HG03196 (cell line): ENCODE results near the gene CLDN4.
A peak's percentile ranks its signal among the peaks of the same experiment; 100 is the strongest.
"Not testable (repeated sequence)": the region's sequence is repeated elsewhere in the genome, so short reads cannot be mapped to it uniquely, and the experiment has no call there.

ENCODE experiments used
- ATAC-seq: cut with Tn5 transposase; IDR thresholded peaks from one replicate; pipeline ENCODE4 v1.9.1; 2021; ENCODE audit not compliant: unreplicated experiment

Gene CLDN4

DNA sequence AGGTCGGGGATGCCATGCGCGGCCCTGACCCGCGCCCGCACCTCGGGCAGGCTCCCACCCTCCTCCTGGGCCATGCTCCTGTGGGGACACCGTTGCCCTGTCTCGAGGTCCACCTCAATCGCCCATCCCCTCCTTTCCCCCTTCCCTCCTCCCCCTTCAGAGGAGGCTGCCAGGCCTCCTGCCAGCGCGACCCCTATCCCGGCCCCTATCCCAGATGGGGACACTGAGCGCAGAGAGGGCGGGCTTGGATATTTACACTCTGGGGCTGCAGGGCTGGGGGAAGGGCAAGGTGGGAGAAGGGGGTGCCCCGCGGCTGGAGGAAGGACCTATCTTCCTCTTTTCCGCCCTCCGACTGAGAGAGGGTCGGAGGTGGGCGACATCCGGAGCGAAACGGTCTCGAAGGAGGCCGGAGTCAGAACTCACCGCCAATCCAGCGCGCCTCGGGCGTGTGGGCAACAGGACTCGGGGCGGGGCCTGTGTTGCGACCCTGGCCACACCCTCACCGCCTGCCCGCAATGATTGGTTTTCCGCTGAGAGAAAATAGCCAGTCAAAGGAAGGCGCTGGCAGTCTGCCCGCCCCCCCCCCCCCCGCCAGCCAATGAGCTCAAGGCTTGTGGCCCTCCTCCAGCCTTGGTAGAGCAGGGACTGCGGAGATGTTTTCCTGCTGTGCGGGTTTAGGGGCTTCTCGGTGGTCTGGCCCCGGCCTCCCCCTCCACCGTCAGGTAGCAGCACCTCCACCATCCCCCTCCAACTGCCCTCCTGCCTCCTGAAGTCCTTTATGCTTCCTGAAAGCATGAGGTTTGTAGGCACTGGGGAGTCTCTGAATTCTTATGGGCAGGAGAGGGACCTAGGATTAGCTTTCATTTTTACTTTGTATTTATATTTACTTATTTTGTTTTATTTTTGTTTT is 11.5 kb downstream of the CLDN4 start, which contains the start of gene METTL27:
TSS of gene METTL27 (minus strand) at position 450 of the 910 bp plus-strand sequence. CDS start at position 74, 376 bp downstream.
- peak; percentile 85 for ATAC-seq

DNA sequence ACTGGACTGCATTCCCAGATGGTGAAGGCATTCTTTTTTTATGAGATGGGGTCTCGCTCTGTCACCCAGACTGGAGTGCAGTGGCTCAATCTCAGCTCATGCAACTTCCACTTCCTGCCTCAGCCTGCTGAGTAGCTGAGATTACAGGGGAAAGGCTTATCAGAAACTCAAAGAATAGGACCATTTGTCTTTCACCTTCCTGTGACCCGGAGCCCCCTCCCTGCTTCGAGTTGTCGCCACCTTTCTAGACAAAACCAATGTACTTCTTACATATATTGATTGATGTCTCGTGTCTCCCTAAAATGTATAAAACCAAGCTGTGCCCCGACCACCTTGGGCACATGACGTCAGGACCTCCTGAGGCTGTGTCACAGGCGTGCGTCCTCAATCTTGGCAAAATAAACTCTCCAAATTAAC is 13.3 kb downstream of the CLDN4 start:
- no peak for ATAC-seq

DNA sequence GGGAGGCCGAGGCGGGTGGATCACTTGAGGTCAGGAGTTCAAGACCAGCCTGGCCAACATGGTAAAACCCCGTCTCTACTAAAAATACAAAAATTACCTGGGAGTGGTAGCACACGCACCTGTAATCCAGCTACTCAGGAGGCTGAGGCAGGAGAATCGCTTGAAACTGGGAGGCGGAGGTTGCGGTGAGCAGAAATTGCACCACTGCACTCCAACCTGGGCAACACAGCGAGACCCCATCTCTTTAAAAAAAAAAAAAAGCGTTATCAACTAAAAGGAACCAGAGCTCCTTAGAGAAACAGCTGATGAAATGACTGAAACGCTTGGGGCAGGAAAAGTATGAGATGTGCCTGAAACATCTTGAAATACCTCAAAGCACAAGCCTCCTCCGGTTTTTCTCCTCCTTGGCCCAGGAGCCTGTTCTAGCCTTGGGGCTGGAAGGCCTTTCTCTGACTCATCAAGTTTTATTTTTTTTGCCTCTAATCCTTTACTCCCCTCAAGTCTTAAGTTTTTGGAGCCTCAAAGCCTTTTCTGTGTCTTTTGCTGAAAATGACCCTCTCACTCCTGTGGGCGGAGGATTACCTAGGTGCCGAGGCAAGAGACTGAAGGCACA is 14.2 kb downstream of the CLDN4 start:
- ATAC-seq: no peak

DNA sequence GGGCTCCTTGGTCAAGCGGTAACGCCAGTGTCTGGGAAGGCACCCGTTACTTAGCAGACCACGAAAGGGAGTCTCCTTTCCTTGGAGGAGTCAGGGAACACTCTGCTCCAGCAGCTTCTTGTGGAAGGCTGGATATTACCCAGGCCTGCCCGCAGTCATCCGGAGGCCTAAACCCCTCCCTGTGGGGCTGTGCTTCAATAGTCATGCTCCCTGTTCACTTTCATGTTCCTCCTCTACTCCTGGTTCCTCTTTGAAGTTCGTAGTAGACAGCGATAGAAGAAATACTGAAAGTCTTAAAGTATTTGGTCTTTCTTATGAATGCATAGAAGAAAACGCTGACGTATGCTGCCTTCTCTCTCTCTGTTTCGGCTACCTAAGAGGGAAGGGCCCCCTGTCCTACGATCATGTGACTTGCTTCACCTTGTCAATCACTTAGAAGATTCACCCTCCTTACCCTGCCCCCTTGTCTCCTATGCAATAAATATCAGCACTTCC is 15.0 kb downstream of the CLDN4 start:
- not testable (repeated sequence) for ATAC-seq

DNA sequence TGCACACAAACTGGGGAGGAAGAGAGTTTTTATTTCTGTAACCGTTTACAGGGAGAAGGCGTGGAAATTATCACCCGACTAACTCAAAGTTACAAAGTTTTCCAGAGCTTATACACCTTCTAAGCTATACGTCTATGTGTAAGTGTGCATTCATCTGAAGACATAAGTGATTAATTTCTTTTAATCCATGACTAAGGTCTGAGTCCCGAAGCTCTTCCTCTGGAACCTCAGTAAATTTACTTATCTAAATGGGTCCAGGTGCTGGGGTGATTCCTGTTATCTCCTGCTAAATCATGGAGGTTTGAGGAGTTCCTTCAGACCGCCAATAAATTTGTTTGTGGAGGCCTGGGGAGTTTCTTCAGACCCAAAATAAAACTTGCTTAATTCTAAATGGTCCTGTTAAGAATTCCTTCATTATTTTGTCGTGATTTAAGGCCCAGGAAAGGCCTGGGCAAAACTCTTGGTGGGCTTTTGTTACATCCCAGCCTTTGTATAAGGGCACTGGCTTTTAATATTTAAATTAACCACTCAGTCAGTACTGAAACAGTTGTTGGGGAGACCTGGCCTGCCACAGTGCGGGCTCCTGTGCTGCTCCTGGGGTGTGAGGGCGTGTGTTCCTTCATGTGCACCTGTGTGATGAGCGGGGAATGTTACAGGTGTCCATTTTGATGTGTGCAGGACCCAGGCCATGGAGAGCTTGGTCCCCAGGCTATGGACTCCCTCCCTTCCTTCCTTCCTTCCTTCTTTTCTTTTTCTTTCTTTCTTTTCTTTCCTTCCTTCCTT is 17.3 kb downstream of the CLDN4 start:
- ATAC-seq: no peak

DNA sequence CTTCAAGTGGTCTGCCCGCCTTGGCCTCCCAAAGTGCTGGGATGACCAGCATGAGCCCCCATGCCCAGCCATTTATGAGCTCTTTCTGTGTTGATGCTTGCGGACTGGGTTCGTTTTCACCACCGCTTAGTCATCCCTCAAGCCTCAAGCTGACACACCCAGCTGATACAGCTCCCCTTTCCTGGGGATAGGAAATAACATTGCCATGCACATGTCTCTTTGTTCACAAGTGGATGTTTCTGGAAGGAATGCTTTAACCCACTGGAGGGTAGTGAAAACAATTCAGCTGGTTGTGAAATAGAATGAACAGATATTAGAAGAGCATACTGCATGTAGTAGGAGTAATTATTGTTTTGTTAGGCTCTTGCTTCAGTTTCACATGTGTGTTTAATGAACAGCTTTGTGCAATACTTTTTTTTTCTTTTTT is 20.0 kb downstream of the CLDN4 start:
- no peak for ATAC-seq

DNA sequence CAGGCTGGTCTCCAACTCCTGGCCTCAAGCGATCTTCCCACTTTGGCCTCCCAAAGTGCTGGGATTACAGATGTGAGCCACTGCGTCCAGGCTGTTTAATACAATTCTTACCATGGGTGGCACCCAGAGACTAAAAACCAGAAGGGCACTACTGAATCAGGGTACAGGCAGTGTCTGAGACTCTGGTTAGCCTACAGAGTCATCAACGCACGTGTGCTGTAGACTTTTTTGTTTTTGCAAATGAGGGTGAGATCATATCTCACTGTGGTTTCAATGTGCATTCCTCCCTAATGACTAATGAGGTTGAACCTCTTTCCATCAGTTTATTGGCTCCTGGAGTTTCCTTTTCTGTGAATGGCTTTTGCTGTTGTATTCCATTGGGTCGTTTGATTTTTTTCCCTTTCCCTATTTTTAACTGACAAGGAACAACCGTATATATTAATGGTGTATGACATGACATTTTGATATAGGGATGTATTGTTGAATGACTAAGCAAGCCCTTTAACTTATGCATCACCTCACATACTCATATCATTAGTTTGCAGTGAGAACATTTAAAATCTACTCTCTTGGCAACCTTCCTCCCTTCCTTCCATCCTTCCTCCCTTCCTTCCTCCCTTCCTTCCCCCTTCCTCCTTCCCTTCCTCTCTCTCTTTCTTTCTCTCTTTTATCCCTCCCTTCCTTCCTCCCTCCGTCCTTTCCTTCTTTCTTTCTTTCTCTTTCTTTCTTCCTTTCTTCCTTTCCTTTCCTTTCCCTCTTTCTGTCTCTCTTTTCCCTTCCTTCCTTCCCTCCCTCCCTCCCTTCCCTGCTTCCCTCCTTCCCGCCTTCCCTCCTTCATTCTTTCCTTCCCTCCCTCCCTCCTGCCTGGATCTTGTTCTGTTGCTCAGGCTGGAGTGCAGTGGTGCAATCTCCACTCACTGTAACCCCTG is 20.9 kb downstream of the CLDN4 start:
- peak; percentile 71 for ATAC-seq

DNA sequence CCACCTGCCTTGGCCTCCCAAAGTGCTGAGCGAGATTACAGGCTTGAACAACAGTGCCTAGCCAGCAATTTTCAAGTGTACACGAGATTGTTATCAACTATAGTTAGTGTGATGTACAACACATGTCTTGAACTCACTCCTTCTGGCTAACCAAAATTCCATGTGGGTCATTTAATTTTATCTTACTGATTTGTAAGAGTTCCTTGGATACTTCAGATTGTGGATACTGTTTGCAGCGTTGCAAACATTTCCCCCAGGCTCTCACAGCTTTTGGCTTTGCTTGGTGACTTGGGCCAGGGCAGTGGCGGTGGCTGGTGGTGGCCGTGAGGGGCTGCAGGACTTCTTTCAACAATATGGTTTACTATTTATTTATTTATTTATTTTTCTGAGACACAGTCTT is 21.7 kb downstream of the CLDN4 start:
- no peak for ATAC-seq

DNA sequence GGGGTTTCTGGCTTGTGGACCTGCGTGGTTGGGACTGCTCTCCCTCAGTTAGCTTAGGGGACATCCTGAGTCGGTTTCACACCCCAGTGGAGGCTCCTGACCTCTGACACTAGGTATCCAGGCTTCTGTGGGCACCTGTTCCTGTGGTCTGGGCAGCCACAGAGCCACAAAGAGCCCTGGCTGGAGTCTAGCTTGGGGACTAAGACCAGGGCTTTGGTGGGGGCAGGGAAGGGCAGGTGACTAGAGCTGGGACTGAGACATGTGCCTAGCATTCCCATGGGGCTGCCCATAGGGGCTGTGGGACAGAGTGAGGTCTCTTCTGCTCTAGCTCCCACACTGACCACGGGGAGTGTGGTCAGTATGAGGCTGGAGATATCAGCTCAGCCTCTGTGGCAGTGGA is 26.1 kb downstream of the CLDN4 start:
- ATAC-seq: no peak

DNA sequence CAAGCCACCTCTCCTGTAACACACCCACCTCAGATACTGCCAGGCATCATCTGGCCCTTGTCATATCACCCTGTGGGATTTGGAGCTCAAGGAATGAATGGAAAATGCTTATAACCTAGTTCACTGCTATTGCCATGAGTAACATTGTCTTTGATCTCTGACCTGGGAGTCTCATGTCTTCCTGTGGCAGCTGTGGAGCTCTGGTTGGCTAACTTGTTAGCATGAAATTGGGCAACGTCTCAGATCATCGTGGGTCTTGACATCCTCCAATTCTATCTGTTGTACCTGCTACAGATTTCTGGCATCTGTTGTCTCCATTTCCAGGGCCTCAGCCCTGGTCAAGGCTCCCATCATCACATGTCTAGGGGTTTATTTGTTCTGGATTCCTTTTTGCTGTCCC is 28.0 kb downstream of the CLDN4 start:
- no peak for ATAC-seq

DNA sequence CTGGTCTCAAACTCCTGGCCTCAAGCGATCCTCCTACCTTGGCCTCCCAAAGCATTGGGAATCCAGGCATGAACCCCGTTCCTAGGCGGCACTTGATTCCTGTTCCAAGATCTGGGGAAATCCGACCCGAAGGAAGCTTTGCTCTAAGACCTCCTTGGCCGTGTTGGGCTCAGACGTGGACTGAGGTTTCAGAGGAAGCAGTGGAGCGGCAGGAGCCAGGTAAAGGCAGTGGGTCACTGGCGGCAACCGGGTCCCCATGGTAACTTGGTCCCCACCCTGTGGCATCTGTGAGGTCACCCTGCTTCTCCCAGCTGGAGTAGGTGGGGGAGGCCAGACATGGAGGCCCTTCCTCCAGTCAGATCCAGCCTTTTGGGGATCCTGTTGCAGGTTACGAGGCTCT is 30.1 kb downstream of the CLDN4 start, which contains the start of gene TMEM270:
TSS of gene TMEM270 (plus strand) at position 301 of the 400 bp plus-strand sequence. CDS start at position 337, 36 bp downstream.
- ATAC-seq: no peak

DNA sequence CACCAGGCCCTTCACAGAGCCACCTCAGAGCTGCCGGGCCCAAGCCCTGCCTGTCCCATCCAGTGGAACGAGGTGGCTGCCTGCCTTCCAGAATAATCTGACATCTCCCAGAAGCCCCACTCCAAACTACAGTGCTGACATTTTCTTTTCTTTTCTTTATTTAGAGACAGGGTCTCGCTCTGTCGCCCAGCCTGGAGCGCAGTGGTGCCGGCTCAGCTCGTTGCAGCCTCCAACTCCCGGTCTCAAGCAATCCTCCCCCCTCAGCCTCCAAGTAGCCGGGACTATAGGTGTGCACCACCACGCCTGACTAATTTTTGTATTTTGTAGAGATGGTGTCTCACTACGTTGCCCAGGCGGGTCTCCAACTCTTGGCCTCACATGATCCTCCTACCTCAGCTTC is 30.5 kb downstream of the CLDN4 start:
- ATAC-seq: no peak

DNA sequence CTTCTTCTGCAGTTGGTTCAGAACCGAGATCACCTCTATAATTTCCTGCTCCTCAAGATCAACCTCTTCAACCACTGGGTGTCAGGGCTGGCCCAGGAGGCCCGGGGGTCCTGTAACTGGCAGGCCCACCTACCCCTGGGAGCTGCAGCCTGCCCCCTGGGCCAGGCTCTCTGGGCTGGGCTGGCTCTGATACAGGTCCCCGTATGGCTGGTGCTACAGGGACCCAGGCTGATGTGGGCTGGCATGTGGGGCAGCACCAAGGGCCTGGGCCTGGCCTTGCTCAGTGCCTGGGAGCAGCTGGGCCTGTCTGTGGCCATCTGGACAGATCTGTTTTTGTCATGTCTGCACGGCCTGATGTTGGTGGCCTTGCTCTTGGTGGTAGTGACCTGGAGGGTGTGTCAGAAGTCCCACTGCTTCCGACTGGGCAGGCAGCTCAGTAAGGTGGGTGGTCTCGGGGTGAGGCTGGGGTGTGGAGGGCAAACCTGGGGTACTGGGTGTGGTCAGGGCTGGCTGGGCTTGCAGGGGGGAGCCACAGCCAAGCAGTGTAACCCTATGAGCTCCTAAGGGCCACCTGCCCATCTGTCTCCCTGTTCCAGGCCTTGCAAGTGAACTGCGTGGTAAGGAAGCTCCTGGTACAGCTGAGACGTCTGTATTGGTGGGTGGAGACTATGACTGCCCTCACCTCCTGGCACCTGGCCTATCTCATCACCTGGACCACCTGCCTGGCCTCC is 34.4 kb downstream of the CLDN4 start:
- no peak for ATAC-seq

DNA sequence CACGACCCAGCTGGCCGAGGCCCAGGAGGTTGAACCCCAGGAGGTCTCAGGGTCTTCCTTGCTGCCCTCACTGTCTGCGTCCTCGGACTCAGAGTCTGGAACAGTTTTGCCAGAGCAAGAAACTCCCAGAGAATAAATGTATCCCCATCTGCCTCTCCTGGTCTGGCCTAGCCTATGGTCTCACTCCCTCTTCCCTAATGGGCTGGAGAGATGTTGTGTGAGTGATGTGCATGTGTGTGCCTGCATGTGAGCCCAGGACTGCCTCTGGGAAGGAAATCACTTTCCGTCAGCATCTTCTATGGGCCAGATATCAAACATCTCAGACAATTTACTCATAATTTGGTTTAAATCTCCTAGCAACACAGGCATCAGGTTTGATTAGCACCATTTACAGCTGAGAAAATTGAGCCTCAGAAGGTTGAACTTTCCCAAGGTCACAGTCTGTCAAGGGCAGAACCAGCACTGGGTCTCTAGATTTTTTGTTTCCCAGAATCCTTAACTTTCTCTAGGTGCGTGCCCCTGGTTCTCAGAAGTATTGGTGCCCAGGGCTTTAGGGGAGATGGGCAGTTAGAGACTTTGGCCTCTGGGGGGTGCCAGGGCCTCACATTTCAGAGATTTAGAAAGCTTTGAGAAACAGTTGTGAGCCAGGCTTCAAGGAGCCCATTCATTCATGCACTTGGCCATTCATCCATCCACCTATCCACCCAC is 35.1 kb downstream of the CLDN4 start:
- ATAC-seq: no peak

DNA sequence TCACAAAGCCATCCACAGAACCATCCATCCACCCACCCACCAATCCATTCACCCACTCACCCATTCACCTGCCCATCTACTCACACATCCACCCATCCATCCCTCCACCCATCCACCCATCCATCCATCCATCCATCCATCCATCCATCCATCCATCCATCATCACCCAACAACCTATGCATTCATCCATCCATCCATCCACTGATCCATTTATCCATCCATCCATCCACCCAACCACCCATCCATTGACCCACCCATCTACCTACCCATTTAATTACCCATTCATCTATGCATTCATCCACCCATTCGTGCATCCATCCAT is 35.6 kb downstream of the CLDN4 start:
- ATAC-seq: no peak

DNA sequence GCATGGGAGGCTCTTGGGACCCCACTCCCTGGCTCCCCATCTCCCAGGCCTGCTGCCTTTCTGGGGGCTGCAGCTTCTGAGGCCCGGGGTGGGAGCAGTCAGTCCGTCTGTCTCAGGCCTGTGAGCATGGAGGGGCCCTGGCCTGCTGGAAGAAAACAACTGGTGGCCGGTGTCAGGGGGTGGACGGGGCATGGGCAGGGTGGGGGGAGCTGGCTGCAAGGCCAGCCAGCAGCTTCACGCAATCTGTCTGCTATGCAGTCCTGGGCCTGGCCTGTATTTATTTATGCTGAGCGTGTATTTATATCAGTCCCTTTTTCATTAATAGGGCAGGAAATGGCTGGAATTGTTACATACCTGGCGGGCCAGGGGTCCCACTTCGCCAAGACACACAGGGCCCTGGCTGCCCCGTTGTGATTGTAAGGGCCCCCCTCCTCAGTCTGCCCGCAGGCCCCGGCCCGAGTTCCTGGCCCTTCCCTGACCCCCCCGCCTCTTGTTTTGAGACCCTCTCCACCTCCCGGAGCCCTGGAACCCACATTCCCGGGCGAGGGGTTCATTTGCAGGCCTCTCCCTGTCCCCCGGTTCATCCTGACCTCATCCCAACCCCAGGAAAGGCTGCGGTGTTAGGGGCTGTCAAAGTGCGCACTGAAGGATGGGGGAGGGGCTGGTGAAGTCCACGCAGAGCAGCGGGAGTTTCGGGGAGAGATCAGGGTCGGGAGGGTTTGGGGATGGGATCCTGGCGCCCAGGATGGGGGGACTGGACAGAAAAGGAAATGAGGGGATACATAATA is 38.4 kb downstream of the CLDN4 start:
- ATAC-seq: no peak

DNA sequence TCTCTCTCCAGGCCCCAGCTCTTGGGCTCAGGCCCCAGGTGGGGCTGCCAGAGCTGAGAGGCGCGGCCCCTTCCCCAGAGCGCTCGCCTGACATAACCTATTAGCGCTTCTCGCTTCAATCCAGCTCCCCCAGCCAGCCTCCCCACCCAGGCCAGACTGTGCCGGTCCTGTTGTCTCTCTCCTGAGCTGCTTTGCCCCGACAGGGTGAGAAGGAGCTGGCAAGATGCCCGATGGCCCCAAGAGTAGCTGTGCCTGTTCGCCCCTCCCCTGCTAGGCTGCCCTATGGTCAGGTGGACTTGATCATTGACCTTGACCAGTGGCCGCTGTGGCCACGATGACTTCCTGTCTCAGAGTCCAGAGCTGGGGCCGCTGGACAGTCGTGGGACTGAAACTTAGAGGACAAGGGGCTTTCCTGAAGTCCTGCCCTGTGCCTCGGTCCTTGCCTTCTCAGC is 39.3 kb downstream of the CLDN4 start:
- no peak for ATAC-seq
